Measurements from ENCODE around the gene TRIM16. TPM values are rescaled to one million over a fixed set of nuclear protein-coding genes. Genes with fewer than 3 reads are reported as not detected.

Gene TRIM16
- polyA plus RNA-seq, 1 donor (not counting 4 experiments of a cell fraction or from before 2014, with no cell fraction given) = 62.3 TPM

GRCh38 chr17:15652960-15653359, 31.2 kb downstream of the TRIM16 start:
- dilution Hi-C loops (cut with MboI; ENCODE audit: extremely low pct_ligation_motif_present, low sequenced_read_pairs) = no loop called here
- Histone ChIP-seq H4K20me1 (ENCODE audit: control insufficient read depth, extremely low read depth, insufficient read depth, low read length) (no peaks in the 10 kb centered on the region), H3K4me1 (ENCODE audit: control insufficient read depth, extremely low read depth, insufficient read depth, low read length) (peaks cover 40% of the 10 kb centered on the region), H3K4me2 (ENCODE audit: control insufficient read depth, extremely low read depth, insufficient read depth, low read depth, low read length) (no peak overlapping the region), H3K27ac (ENCODE audit: control insufficient read depth, insufficient read depth, low read length) (no peak overlapping the region), H3K9me3 (ENCODE audit: control insufficient read depth, low read depth, low read length) (no peaks in the 10 kb centered on the region), H3K4me3 (ENCODE audit: control insufficient read depth in 2 of 3, extremely low read depth in 1 of 3, insufficient read depth in 2 of 3, low read depth in 1 of 3, low read length in 3 of 3) (no peak overlapping the region), H3K9ac (ENCODE audit: control insufficient read depth, extremely low read depth, insufficient read depth, low read length) (no peak overlapping the region), H3K9me1 (ENCODE audit: control insufficient read depth, extremely low read depth, insufficient read depth, low read length) (no peaks in the 10 kb centered on the region), H2AFZ (ENCODE audit: control insufficient read depth, low read length) (no peak overlapping the region), H3K36me3 (ENCODE audit: control insufficient read depth in 2 of 2, extremely low read depth in 1 of 2, insufficient read depth in 2 of 2, low read length in 2 of 2) (peaks cover 2 to 11% of the 10 kb centered on the region in 2 experiments), H3K79me2 (ENCODE audit: control insufficient read depth, insufficient read depth, low read length) (peaks cover 35% of the 10 kb centered on the region), H3K27me3 (ENCODE audit: control insufficient read depth, extremely low read depth, insufficient read depth, low read length) (no peaks in the 10 kb centered on the region)
- TF ChIP-seq CTCF (optimal IDR thresholded peaks at IDR 0.05 in 1 of 3, IDR thresholded peaks at IDR 0.05 in 1 of 3, conservative IDR thresholded peaks at IDR 0.05 in 1 of 3; ENCODE audit: extremely low read depth in 1 of 3, insufficient read depth in 2 of 3, low read length in 3 of 3) (no peak), EZH2 (IDR thresholded peaks at IDR 0.05; ENCODE audit: low read length) (no peak)
- FAIRE-seq (no peak), DNase-seq (ENCODE audit: low read depth, low spot score) (no peak)

GRCh38 chr17:15651583-15652110, 32.5 kb downstream of the TRIM16 start:
- Histone ChIP-seq H3K4me2 (ENCODE audit: control insufficient read depth, extremely low read depth, insufficient read depth, low read depth, low read length) (peak overlapping the region; percentile 94), H3K4me1 (ENCODE audit: control insufficient read depth, extremely low read depth, insufficient read depth, low read length) (peaks cover 30% of the 10 kb centered on the region), H3K9me3 (ENCODE audit: control insufficient read depth, low read depth, low read length) (no peaks in the 10 kb centered on the region), H3K9ac (ENCODE audit: control insufficient read depth, extremely low read depth, insufficient read depth, low read length) (peak overlapping the region; percentile 90), H2AFZ (ENCODE audit: control insufficient read depth, low read length) (peak overlapping the region; percentile 29), H4K20me1 (ENCODE audit: control insufficient read depth, extremely low read depth, insufficient read depth, low read length) (no peaks in the 10 kb centered on the region), H3K36me3 (ENCODE audit: control insufficient read depth in 2 of 2, extremely low read depth in 1 of 2, insufficient read depth in 2 of 2, low read length in 2 of 2) (peaks cover 2 to 11% of the 10 kb centered on the region in 2 experiments), H3K79me2 (ENCODE audit: control insufficient read depth, insufficient read depth, low read length) (peaks cover 39% of the 10 kb centered on the region), H3K27me3 (ENCODE audit: control insufficient read depth, extremely low read depth, insufficient read depth, low read length) (no peaks in the 10 kb centered on the region), H3K4me3 (ENCODE audit: control insufficient read depth in 2 of 3, extremely low read depth in 1 of 3, insufficient read depth in 2 of 3, low read depth in 1 of 3, low read length in 3 of 3) (peak overlapping the region; percentile 82 to 87 (median 87)), H3K27ac (ENCODE audit: control insufficient read depth, insufficient read depth, low read length) (peak overlapping the region; percentile 89), H3K9me1 (ENCODE audit: control insufficient read depth, extremely low read depth, insufficient read depth, low read length) (no peaks in the 10 kb centered on the region)
- dilution Hi-C loops (cut with MboI; ENCODE audit: extremely low pct_ligation_motif_present, low sequenced_read_pairs) = no loop called here
- peak in 1 of 3 experiments; percentile 18 for TF ChIP-seq CTCF (optimal IDR thresholded peaks at IDR 0.05 in 1 of 3, IDR thresholded peaks at IDR 0.05 in 1 of 3, conservative IDR thresholded peaks at IDR 0.05 in 1 of 3; ENCODE audit: extremely low read depth in 1 of 3, insufficient read depth in 2 of 3, low read length in 3 of 3)
- no peak for TF ChIP-seq EZH2 (IDR thresholded peaks at IDR 0.05; ENCODE audit: low read length)
- FAIRE-seq = peak; percentile 90
- DNase-seq (ENCODE audit: low read depth, low spot score) = peak; percentile 96

All from keratinocyte (primary cell).